IPS-NIHi7 (cell line): ENCODE data around the gene TKTL2.
"Not testable (repeated sequence)": the region's sequence is repeated elsewhere in the genome, so short reads cannot be mapped to it uniquely, and the experiment has no call there.

ENCODE experiments used
- DNase-seq: peaks from one replicate; pipeline ENCODE4 v3.0.0; 2012; ENCODE audit warnings: mixed read lengths; ENCODE audit errors: extremely low spot score

TKTL2 gene

GRCh38 chr4:163447481-163447880 is 26.1 kb downstream of the TKTL2 start:
- DNase-seq: no peak

GRCh38 chr4:163447023-163447422 is 26.5 kb downstream of the TKTL2 start:
- DNase-seq: not testable (repeated sequence)

- no peak for DNase-seq
These were observed 33.5 kb downstream of the TKTL2 start for GRCh38 chr4:163440040-163440439.
